ENCODE measurements around the gene SERTAD4. TPM values are rescaled to one million over a fixed set of nuclear protein-coding genes. Genes with fewer than 3 reads are reported as not detected.

The SERTAD4 gene
- total and polyA plus RNA-seq, 10 of the 15 experiments (the other 5 are each of a cell fraction or from before 2014, with no cell fraction given): not detected

- TF ChIP-seq ZBTB4 (CRISPR knock-in tag; IDR thresholded peaks at IDR 0.05): no peak
- TF ChIP-seq SMC3 (IDR thresholded peaks at IDR 0.05; ENCODE audit: borderline replicate concordance, low read length): no peak
- TF ChIP-seq USF2 (IDR thresholded peaks at IDR 0.05; ENCODE audit: borderline replicate concordance, low read depth, low read length): no peak
- no peak for TF ChIP-seq BHLHE40 (IDR thresholded peaks at IDR 0.05; ENCODE audit: borderline replicate concordance in 1 of 2, low read depth in 2 of 2, low read length in 1 of 2)
Measured at GRCh38 chr1:210291786-210292230, 59.2 kb downstream of the SERTAD4 start (continued).

- CTCF ChIA-PET: interaction anchor here (1.3 kb wide), 1 partner anchor 148 kb away, joined by 4 read pairs; no protein-coding TSS in a partner anchor
- no peak overlapping the region for H3K27ac ChIP-seq (ENCODE audit: control insufficient read depth, insufficient read depth)
- no TSS peak for BruUV-seq (replicated peaks)
- H3K4me2 ChIP-seq (ENCODE audit: control insufficient read depth, insufficient read depth): no peak overlapping the region
- no peak overlapping the region for H2AFZ ChIP-seq (ENCODE audit: control insufficient read depth, low read depth, low read length)
- H3K4me3 ChIP-seq: no peak overlapping the region
- no peak overlapping the region for H3K9ac ChIP-seq (ENCODE audit: control insufficient read depth, insufficient read depth, low read length)
- SMC1A ChIA-PET (ENCODE audit: uncharacterized antibody, unreplicated experiment): interaction anchor here (1.3 to 1.8 kb wide), 2 partner anchors 10 to 19 kb away, joined by 3 read pairs; no protein-coding TSS in a partner anchor
- POLR2A ChIA-PET: no interaction called here
- in situ Hi-C loops (cut with MboI): no loop called here
- no peaks in the 10 kb centered on the region for H4K20me1 ChIP-seq (ENCODE audit: control insufficient read depth, insufficient read depth)
- no peaks in the 10 kb centered on the region for H3K4me1 ChIP-seq (ENCODE audit: control insufficient read depth, insufficient read depth, low read length)
- no peak for DNase-seq (ENCODE audit: low read depth, low spot score)
- TF ChIP-seq TAF1 (IDR thresholded peaks at IDR 0.05; ENCODE audit: borderline replicate concordance, low read depth, low read length): no peak
- no peak for TF ChIP-seq POLR2AphosphoS5 (IDR thresholded peaks at IDR 0.05; ENCODE audit: low read length)
- TF ChIP-seq TCF3 (IDR thresholded peaks at IDR 0.05; ENCODE audit: borderline replicate concordance, insufficient read depth, low read depth, low read length): 0 out of 2 replicates have a peak, but pooled peaks have one; percentile 12
- peak in 2 of 3 experiments; percentile 15 to 23; a peak in 2 of 6 replicates for TF ChIP-seq CTCF (IDR thresholded peaks at IDR 0.05 in 2 of 3, conservative IDR thresholded peaks at IDR 0.05 in 1 of 3; ENCODE audit: control insufficient read depth in 2 of 3, extremely low read depth in 1 of 3, insufficient read depth in 1 of 3, low read depth in 3 of 3, low read length in 3 of 3)
- TF ChIP-seq HDAC2 (IDR thresholded peaks at IDR 0.05): no peak
- WGBS (ENCODE audit: insufficient coverage, insufficient replicate concordance, low lambda C conversion rate, missing lambda C conversion rate): 11% methylated on average over 52 of the region's 56 CpGs
- peak; percentile 77 for ATAC-seq
- no peaks in the 10 kb centered on the region for H3K36me3 ChIP-seq (ENCODE audit: control insufficient read depth in 2 of 2, insufficient read depth in 2 of 2, low read length in 1 of 2)
- no peak for FAIRE-seq
- peaks cover 6% of the 10 kb centered on the region in 2 experiments; a peak in 3 of 4 replicates for H3K27me3 ChIP-seq (replicated peaks in 1 of 2; ENCODE audit: control insufficient read depth in 2 of 2, insufficient read depth in 2 of 2, low read length in 1 of 2)
- RAD21 ChIA-PET (ENCODE audit: unreplicated experiment): no interaction called here
- H3K79me2 ChIP-seq (ENCODE audit: control insufficient read depth, insufficient read depth, low read length): no peaks in the 10 kb centered on the region
- intact Hi-C loops (cut with micrococcal nuclease; ENCODE audit: unreplicated experiment): no loop called here
- no peaks in the 10 kb centered on the region for H3K9me3 ChIP-seq (replicated peaks; ENCODE audit: control insufficient read depth, insufficient read depth, low read length)
Measured at GRCh38 chr1:210292231-210292871, 59.8 kb downstream of the SERTAD4 start.
